ENCODE measurements around the gene ADAM15.

ADAM15 gene

GRCh38 chr1:155050560-155051341 lies at the start of gene ADAM15:
Gene ADAM15, plus strand, starts transcription at chr1:155051316. Its CDS starts 71 bp downstream, at chr1:155051387.
- peak; percentile 44 for DNase-seq

GRCh38 chr1:155001425-155001674 lies 49.8 kb upstream of the ADAM15 start:
- no peak for DNase-seq

GRCh38 chr1:155001675-155002463 lies 49.2 kb upstream of the ADAM15 start:
- DNase-seq = peak; percentile 97

GRCh38 chr1:155002464-155003226 lies 48.5 kb upstream of the ADAM15 start, which contains the start of gene ZBTB7B:
Gene ZBTB7B, plus strand, starts transcription at chr1:155002802. Its CDS starts 11,859 bp downstream, at chr1:155014661.
- peak; percentile 54 for DNase-seq

GRCh38 chr1:155003227-155003765 lies 47.8 kb upstream of the ADAM15 start:
- no peak for DNase-seq

- no peak for DNase-seq
Measured at GRCh38 chr1:155003766-155004351, 47.3 kb upstream of the ADAM15 start.

- no peak for DNase-seq
Measured at GRCh38 chr1:155004352-155005075, 46.6 kb upstream of the ADAM15 start.

- DNase-seq = no peak
Measured at GRCh38 chr1:155005076-155006011, 45.8 kb upstream of the ADAM15 start.

GRCh38 chr1:155006601-155007101 lies 44.5 kb upstream of the ADAM15 start:
- DNase-seq = no peak

GRCh38 chr1:155007251-155007828 lies 43.8 kb upstream of the ADAM15 start:
- DNase-seq = no peak

GRCh38 chr1:155008015-155008941 lies 42.8 kb upstream of the ADAM15 start:
- DNase-seq = no peak

GRCh38 chr1:155009221-155009711 lies 41.9 kb upstream of the ADAM15 start:
- no peak for DNase-seq

GRCh38 chr1:155009742-155010141 lies 41.4 kb upstream of the ADAM15 start:
- DNase-seq = no peak

GRCh38 chr1:155010211-155010918 lies 40.8 kb upstream of the ADAM15 start:
- DNase-seq = no peak

- no peak for DNase-seq
Measured at GRCh38 chr1:155011004-155011416, 40.1 kb upstream of the ADAM15 start.

GRCh38 chr1:155011437-155012025 lies 39.6 kb upstream of the ADAM15 start:
- DNase-seq = no peak

GRCh38 chr1:155012026-155012546 lies 39.0 kb upstream of the ADAM15 start:
- DNase-seq = no peak

All from NK-92 treated with Interleukin-12 subunit alpha and Interleukin-12 subunit beta, amount 100 ng/mL, for 24 hours (cell line).